VCaP (cell line): ENCODE results near the gene DGAT2.

Experiments used
- H3K27ac ChIP-seq: fragments of 450-650 bp; 2 replicates; pipeline ENCODE4 v1.5.1; 2017
- CTCF ChIP-seq: fragments of 450-650 bp; conservative IDR thresholded peaks from 2 replicates; pipeline ENCODE4 v1.5.1; 2017; ENCODE audit warnings: mild to moderate bottlenecking, moderate library complexity

Gene DGAT2

GRCh38 chr11:75839851-75840250 is 71.3 kb downstream of the DGAT2 start:
- no peak overlapping the region for H3K27ac ChIP-seq
- no peak for TF ChIP-seq CTCF

- TF ChIP-seq CTCF = no peak
- no peak overlapping the region for H3K27ac ChIP-seq
Measured at GRCh38 chr11:75840522-75840921, 71.9 kb downstream of the DGAT2 start.

- TF ChIP-seq CTCF = no peak
- H3K27ac ChIP-seq = no peak overlapping the region
Measured at GRCh38 chr11:75841739-75842138, 73.2 kb downstream of the DGAT2 start.

GRCh38 chr11:75845324-75845723 is 76.7 kb downstream of the DGAT2 start:
- TF ChIP-seq CTCF = no peak
- H3K27ac ChIP-seq = no peak overlapping the region

GRCh38 chr11:75849894-75850293 is 81.3 kb downstream of the DGAT2 start:
- H3K27ac ChIP-seq = no peak overlapping the region
- no peak for TF ChIP-seq CTCF

GRCh38 chr11:75850787-75851186 is 82.2 kb downstream of the DGAT2 start:
- H3K27ac ChIP-seq = no peak overlapping the region
- no peak for TF ChIP-seq CTCF
